ENCODE results near the gene AKAP1.
A peak's percentile ranks its signal among the peaks of the same experiment; 100 is the strongest.
"Not testable (repeated sequence)": the region's sequence is repeated elsewhere in the genome, so short reads cannot be mapped to it uniquely, and the experiment has no call there.

Gene AKAP1

GRCh38 chr17:57075785-57076184 is 9.3 kb upstream of the AKAP1 start:
- no peak for DNase-seq

- DNase-seq, result no peak
These were observed 8.0 kb upstream of the AKAP1 start for GRCh38 chr17:57077000-57077399.

GRCh38 chr17:57078274-57078673 is 6.8 kb upstream of the AKAP1 start:
- no peak for DNase-seq

GRCh38 chr17:57080718-57081117 is 4.3 kb upstream of the AKAP1 start:
- DNase-seq, result peak; percentile 18

- no peak for DNase-seq
These were observed 2.6 kb upstream of the AKAP1 start for GRCh38 chr17:57082441-57082840.

GRCh38 chr17:57084361-57084801 is 665 bp upstream of the AKAP1 start:
- DNase-seq, result no peak

GRCh38 chr17:57085448-57086068 is 512 bp downstream of the AKAP1 start:
- DNase-seq, result peak; percentile 61

- peak; percentile 32 for DNase-seq
These were observed 1.3 kb downstream of the AKAP1 start for GRCh38 chr17:57086069-57086930.

- DNase-seq, result no peak
These were observed 3.3 kb downstream of the AKAP1 start for GRCh38 chr17:57088298-57088697.

GRCh38 chr17:57089391-57089790 is 4.3 kb downstream of the AKAP1 start:
- DNase-seq, result no peak

GRCh38 chr17:57090560-57091185 is 5.6 kb downstream of the AKAP1 start:
- no peak for DNase-seq

- DNase-seq, result no peak
These were observed 6.2 kb downstream of the AKAP1 start for GRCh38 chr17:57091186-57091618.

- DNase-seq, result no peak
These were observed 7.1 kb downstream of the AKAP1 start for GRCh38 chr17:57092171-57092570.

GRCh38 chr17:57092779-57093178 is 7.7 kb downstream of the AKAP1 start:
- DNase-seq, result no peak

GRCh38 chr17:57096472-57097202 is 11.6 kb downstream of the AKAP1 start:
- DNase-seq, result no peak

- no peak for DNase-seq
These were observed 12.9 kb downstream of the AKAP1 start for GRCh38 chr17:57097832-57098421.

GRCh38 chr17:57099165-57099564 is 14.1 kb downstream of the AKAP1 start:
- no peak for DNase-seq

GRCh38 chr17:57102122-57102521 is 17.1 kb downstream of the AKAP1 start:
- DNase-seq, result no peak

GRCh38 chr17:57102660-57103059 is 17.6 kb downstream of the AKAP1 start:
- not testable (repeated sequence) for DNase-seq

- no peak for DNase-seq
These were observed 19.6 kb downstream of the AKAP1 start for GRCh38 chr17:57104461-57105175.

- DNase-seq, result no peak
These were observed 20.5 kb downstream of the AKAP1 start for GRCh38 chr17:57105591-57105990.
